GM15510 (cell line): ENCODE results near the gene MTG1.

Experiments
- POLR2A ChIP-seq: IDR thresholded peaks from 3 replicates; pipeline ENCODE4 v1.6.1; 2011; ENCODE audit warnings: borderline replicate concordance; ENCODE audit not compliant: insufficient read length; ENCODE audit errors: extremely low read depth

The MTG1 gene

GRCh38 chr10:133394064-133394663 is at the start of gene MTG1:
MTG1 (plus strand) TSS chr10:133394157; CDS start chr10:133394221, 64 bp downstream.
- peak; percentile 87 for TF ChIP-seq POLR2A

GRCh38 chr10:133344236-133344635 is 49.7 kb upstream of the MTG1 start:
- no peak for TF ChIP-seq POLR2A

- TF ChIP-seq POLR2A, result no peak
Observed at GRCh38 chr10:133346413-133346812, 47.5 kb upstream of the MTG1 start.

GRCh38 chr10:133347710-133348517 is 46.0 kb upstream of the MTG1 start:
- TF ChIP-seq POLR2A, result no peak

- TF ChIP-seq POLR2A, result no peak
Observed at GRCh38 chr10:133349160-133349568, 44.8 kb upstream of the MTG1 start.

- no peak for TF ChIP-seq POLR2A
Observed at GRCh38 chr10:133349577-133350011, 44.4 kb upstream of the MTG1 start.

- TF ChIP-seq POLR2A, result no peak
Observed at GRCh38 chr10:133350283-133350949, 43.5 kb upstream of the MTG1 start.

GRCh38 chr10:133350950-133351329 is 43.0 kb upstream of the MTG1 start:
- no peak for TF ChIP-seq POLR2A

GRCh38 chr10:133351408-133352318 is 42.3 kb upstream of the MTG1 start:
- no peak for TF ChIP-seq POLR2A

GRCh38 chr10:133353202-133353959 is 40.6 kb upstream of the MTG1 start:
- no peak for TF ChIP-seq POLR2A

GRCh38 chr10:133353988-133354605 is 39.9 kb upstream of the MTG1 start:
- no peak for TF ChIP-seq POLR2A

- no peak for TF ChIP-seq POLR2A
Observed at GRCh38 chr10:133354672-133355240, 39.2 kb upstream of the MTG1 start.

GRCh38 chr10:133355266-133355665 is 38.7 kb upstream of the MTG1 start:
- no peak for TF ChIP-seq POLR2A
